Neural progenitor cell (in vitro differentiated cells): ENCODE measurements around the gene ATP10B.

Source experiments
- CTCF ChIP-seq: fragments of 200-600 bp; sonication (generic); IDR thresholded peaks from 2 replicates; pipeline ENCODE4 v1.5.1; 2017; ENCODE audit warnings: antibody characterized with exemption, mild to moderate bottlenecking
- EZH2 ChIP-seq: fragments of 200-600 bp; sonication (generic); IDR thresholded peaks from 2 replicates; pipeline ENCODE4 v1.6.1; 2017; ENCODE audit warnings: antibody characterized with exemption, mild to moderate bottlenecking, moderate library complexity

GRCh38 chr5:160720822-160721221, 131.2 kb downstream of the ATP10B start:
- TF ChIP-seq CTCF (no peak), EZH2 (no peak)
